ENCODE data around the gene TECPR1. TPM values are rescaled to one million over a fixed set of nuclear protein-coding genes. Genes with fewer than 3 reads are reported as not detected.

The TECPR1 gene
- total RNA-seq, 1 experiment from 2014 or later, result 26.4 TPM

DNA sequence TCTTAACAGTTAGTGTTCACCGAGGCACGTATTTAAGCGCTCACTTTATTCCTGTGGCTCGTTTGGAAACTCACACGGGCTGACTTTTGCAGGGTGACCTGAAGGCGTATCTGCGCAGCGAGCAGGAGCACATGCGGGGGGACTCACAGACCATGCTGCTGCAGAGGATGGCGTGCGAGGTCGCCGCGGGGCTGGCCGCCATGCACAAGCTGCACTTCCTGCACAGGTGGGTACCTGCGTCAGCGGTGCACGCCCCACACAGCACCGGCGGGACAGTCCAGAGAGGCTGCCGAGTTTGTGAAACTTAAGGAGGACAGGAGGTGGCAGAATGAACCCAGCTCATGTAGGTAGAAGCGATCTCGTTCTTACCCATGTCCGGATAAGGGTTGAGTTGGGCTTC is 80.6 kb downstream of the TECPR1 start:
- H3K36me3 Mint-ChIP-seq (ENCODE audit: insufficient read depth, unreplicated experiment), result peaks cover 14% of the 10 kb centered on the region
- H3K36me3 ChIP-seq (ENCODE audit: control insufficient read depth, insufficient read depth, low read length), result no peaks in the 10 kb centered on the region
- H3K4me1 ChIP-seq, result 0 out of 2 replicates have a peak, but pooled peaks cover 3% of the 10 kb centered on the region
- no peak for DNase-seq
- H3K9me3 Mint-ChIP-seq (ENCODE audit: unreplicated experiment), result no peaks in the 10 kb centered on the region
- BruUV-seq (replicated peaks), result no TSS peak
- no peaks in the 10 kb centered on the region for H3K27me3 ChIP-seq (replicated peaks; ENCODE audit: control insufficient read depth, insufficient read depth, low read length)
- no peak overlapping the region for H3K4me3 ChIP-seq (ENCODE audit: low read depth, low read length)
- H3K4me1 Mint-ChIP-seq (ENCODE audit: low read depth, unreplicated experiment), result peaks cover 7% of the 10 kb centered on the region
- no peak overlapping the region for H3K27ac Mint-ChIP-seq (ENCODE audit: unreplicated experiment)
- no peaks in the 10 kb centered on the region for H3K9me3 ChIP-seq
- no peaks in the 10 kb centered on the region for H3K27me3 Mint-ChIP-seq (ENCODE audit: insufficient read depth, unreplicated experiment)
- intact Hi-C loops (cut with micrococcal nuclease; ENCODE audit: unreplicated experiment), result no loop called here
- POLR2A ChIA-PET, result no interaction called here
- TF ChIP-seq, protein P1, sequence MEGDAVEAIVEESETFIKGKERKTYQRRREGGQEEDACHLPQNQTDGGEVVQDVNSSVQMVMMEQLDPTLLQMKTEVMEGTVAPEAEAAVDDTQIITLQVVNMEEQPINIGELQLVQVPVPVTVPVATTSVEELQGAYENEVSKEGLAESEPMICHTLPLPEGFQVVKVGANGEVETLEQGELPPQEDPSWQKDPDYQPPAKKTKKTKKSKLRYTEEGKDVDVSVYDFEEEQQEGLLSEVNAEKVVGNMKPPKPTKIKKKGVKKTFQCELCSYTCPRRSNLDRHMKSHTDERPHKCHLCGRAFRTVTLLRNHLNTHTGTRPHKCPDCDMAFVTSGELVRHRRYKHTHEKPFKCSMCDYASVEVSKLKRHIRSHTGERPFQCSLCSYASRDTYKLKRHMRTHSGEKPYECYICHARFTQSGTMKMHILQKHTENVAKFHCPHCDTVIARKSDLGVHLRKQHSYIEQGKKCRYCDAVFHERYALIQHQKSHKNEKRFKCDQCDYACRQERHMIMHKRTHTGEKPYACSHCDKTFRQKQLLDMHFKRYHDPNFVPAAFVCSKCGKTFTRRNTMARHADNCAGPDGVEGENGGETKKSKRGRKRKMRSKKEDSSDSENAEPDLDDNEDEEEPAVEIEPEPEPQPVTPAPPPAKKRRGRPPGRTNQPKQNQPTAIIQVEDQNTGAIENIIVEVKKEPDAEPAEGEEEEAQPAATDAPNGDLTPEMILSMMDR (IDR thresholded peaks at IDR 0.05; ENCODE audit: insufficient read depth in 1 of 2, low read depth in 1 of 2, low read length in 1 of 2, severe bottlenecking in 1 of 2, unreplicated experiment in 1 of 2), result no peak
- no peak overlapping the region for H3K4me3 Mint-ChIP-seq (ENCODE audit: unreplicated experiment)
- CTCF ChIA-PET, result interaction anchor here (1.1 kb wide), 1 partner anchor 149 kb away, joined by 4 read pairs; no protein-coding TSS in a partner anchor

DNA sequence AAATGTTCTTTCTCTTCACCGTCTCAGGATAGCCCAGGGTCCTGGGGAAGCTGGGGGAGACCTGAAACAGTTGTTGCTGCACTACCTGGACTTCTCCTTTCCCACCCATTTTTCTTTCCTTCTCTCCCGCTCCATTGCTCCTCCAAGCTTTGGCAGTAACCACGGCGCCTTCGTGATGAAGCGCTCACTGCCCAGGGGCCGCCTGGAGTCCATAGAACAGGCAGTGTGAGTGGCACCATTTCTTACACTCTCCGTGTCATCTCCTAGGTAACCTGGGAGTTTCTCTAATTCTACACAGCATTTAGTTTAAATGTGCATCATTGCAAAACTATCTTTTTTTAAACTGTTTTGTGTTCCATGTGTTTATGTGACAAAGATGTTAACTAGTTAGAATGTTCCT is 81.1 kb downstream of the TECPR1 start:
- no peak for DNase-seq
- H3K4me3 ChIP-seq (ENCODE audit: low read depth, low read length), result no peak overlapping the region
- intact Hi-C loops (cut with micrococcal nuclease; ENCODE audit: unreplicated experiment), result no loop called here
- no peaks in the 10 kb centered on the region for H3K9me3 ChIP-seq
- H3K4me3 Mint-ChIP-seq (ENCODE audit: unreplicated experiment), result no peak overlapping the region
- no peak overlapping the region for H3K27ac Mint-ChIP-seq (ENCODE audit: unreplicated experiment)
- no TSS peak for BruUV-seq (replicated peaks)
- H3K36me3 Mint-ChIP-seq (ENCODE audit: insufficient read depth, unreplicated experiment), result peaks cover 14% of the 10 kb centered on the region
- H3K27me3 Mint-ChIP-seq (ENCODE audit: insufficient read depth, unreplicated experiment), result no peaks in the 10 kb centered on the region
- POLR2A ChIA-PET, result no interaction called here
- 0 out of 2 replicates have a peak, but pooled peaks cover 3% of the 10 kb centered on the region for H3K4me1 ChIP-seq
- H3K27me3 ChIP-seq (replicated peaks; ENCODE audit: control insufficient read depth, insufficient read depth, low read length), result no peaks in the 10 kb centered on the region
- CTCF ChIA-PET, result no interaction called here
- peaks cover 10% of the 10 kb centered on the region for H3K4me1 Mint-ChIP-seq (ENCODE audit: low read depth, unreplicated experiment)
- H3K9me3 Mint-ChIP-seq (ENCODE audit: unreplicated experiment), result no peaks in the 10 kb centered on the region
- TF ChIP-seq, protein P1 (IDR thresholded peaks at IDR 0.05; ENCODE audit: insufficient read depth in 1 of 2, low read depth in 1 of 2, low read length in 1 of 2, severe bottlenecking in 1 of 2, unreplicated experiment in 1 of 2), result no peak
- no peaks in the 10 kb centered on the region for H3K36me3 ChIP-seq (ENCODE audit: control insufficient read depth, insufficient read depth, low read length)

DNA sequence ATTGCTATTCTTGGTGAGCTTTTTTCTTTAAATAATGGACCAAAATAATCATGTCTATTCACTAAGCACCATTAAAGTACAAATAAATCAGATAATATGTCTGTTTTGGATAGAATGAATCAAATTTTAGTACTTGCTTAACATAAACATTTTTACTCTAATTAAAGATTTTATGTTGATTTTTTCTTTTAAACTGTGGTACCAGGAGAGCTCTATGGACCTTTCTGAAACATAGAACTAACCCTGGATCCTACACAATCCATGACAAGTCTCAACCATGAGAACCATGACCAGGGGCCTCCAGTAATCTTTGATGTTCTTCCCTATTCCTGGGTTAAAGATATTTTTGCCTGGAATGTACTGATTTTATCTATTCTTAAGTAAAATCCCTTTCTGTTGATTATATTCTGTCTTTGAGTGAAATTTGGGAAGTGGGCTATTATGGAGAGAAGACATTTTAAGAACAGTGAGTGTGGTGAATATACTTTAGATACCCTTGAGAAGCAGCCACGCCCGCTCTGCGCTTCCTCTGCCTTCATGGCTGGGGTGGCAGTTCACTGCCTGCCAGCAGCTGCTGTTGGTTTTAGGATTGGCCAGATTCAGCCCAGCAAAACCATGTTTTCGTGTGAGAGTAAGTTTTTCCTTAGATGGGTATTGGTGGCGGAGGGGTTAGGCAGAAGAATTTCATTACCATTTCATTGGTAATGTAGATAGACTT is 83.0 kb downstream of the TECPR1 start:
- H3K4me1 ChIP-seq, result 0 out of 2 replicates have a peak, but pooled peaks cover 3% of the 10 kb centered on the region
- no peaks in the 10 kb centered on the region for H3K9me3 Mint-ChIP-seq (ENCODE audit: unreplicated experiment)
- no peaks in the 10 kb centered on the region for H3K36me3 ChIP-seq (ENCODE audit: control insufficient read depth, insufficient read depth, low read length)
- intact Hi-C loops (cut with micrococcal nuclease; ENCODE audit: unreplicated experiment), result loop anchor here (1.0 to 5.0 kb wide), 3 partner anchors 63 to 297 kb away; partner anchors contain the start of genes ASNS and LMTK2
- H3K4me3 ChIP-seq (ENCODE audit: low read depth, low read length), result no peak overlapping the region
- peaks cover 6% of the 10 kb centered on the region for H3K4me1 Mint-ChIP-seq (ENCODE audit: low read depth, unreplicated experiment)
- ChIA-PET POLR2A (no interaction called here), CTCF (interaction anchor here (0.7 to 5.5 kb wide), 8 partner anchors 27 to 155 kb away, joined by 3 to 79 read pairs (median 4); no protein-coding TSS in a partner anchor)
- TF ChIP-seq, protein P1 (IDR thresholded peaks at IDR 0.05; ENCODE audit: insufficient read depth in 1 of 2, low read depth in 1 of 2, low read length in 1 of 2, severe bottlenecking in 1 of 2, unreplicated experiment in 1 of 2), result peak in 1 of 2 experiments; percentile 3
- H3K27me3 ChIP-seq (replicated peaks; ENCODE audit: control insufficient read depth, insufficient read depth, low read length), result no peaks in the 10 kb centered on the region
- H3K9me3 ChIP-seq, result no peaks in the 10 kb centered on the region
- BruUV-seq (replicated peaks), result no TSS peak
- no peak for DNase-seq
- H3K36me3 Mint-ChIP-seq (ENCODE audit: insufficient read depth, unreplicated experiment), result peaks cover 14% of the 10 kb centered on the region
- H3K27ac Mint-ChIP-seq (ENCODE audit: unreplicated experiment), result no peak overlapping the region
- no peak overlapping the region for H3K4me3 Mint-ChIP-seq (ENCODE audit: unreplicated experiment)
- H3K27me3 Mint-ChIP-seq (ENCODE audit: insufficient read depth, unreplicated experiment), result no peaks in the 10 kb centered on the region
